OCI-LY1 (cell line): ENCODE measurements around the gene KRTAP5-4.

Source experiments
- H2AFZ ChIP-seq: fragments of 200-600 bp; sonication (generic), shearing (Covaris generic); 2 replicates; pipeline ENCODE4 v1.6.0; 2014; ENCODE audit warnings: antibody characterized with exemption, mild to moderate bottlenecking, low read length
- H3F3A ChIP-seq: fragments of 200-600 bp; sonication (generic), shearing (Covaris generic); 2 replicates; pipeline ENCODE4 v1.6.0; 2014; ENCODE audit warnings: mild to moderate bottlenecking, antibody characterized with exemption, low read length, moderate library complexity; ENCODE audit not compliant: insufficient read depth
- H3K27ac ChIP-seq: fragments of 200-600 bp; sonication (generic); 2 replicates; pipeline ENCODE4 v1.5.1; 2014; ENCODE audit warnings: low read length, mixed run types, mild to moderate bottlenecking, low read depth; ENCODE audit not compliant: poor library complexity, severe bottlenecking
- H3K27me3 ChIP-seq: fragments of 200-600 bp; sonication (generic); 2 replicates; pipeline ENCODE4 v1.6.0; 2014; ENCODE audit warnings: antibody characterized with exemption, mild to moderate bottlenecking, low read length, moderate library complexity; ENCODE audit not compliant: insufficient read depth
- H3K36me3 ChIP-seq: fragments of 200-600 bp; sonication (generic); 2 replicates; pipeline ENCODE4 v1.6.1; 2014; ENCODE audit warnings: mild to moderate bottlenecking, antibody characterized with exemption, low read length, moderate library complexity, mixed read lengths; ENCODE audit not compliant: insufficient read depth
- H3K4me1 ChIP-seq: fragments of 200-600 bp; sonication (generic); 2 replicates; pipeline ENCODE4 v1.5.1; 2014; ENCODE audit warnings: mild to moderate bottlenecking, low read length, moderate library complexity; ENCODE audit not compliant: insufficient read depth, severe bottlenecking
- H3K4me2 ChIP-seq: fragments of 200-600 bp; sonication (generic), shearing (Covaris generic); 2 replicates; pipeline ENCODE4 v1.6.1; 2014; ENCODE audit warnings: low read length
- H3K4me3 ChIP-seq: fragments of 200-600 bp; sonication (generic); 2 replicates; pipeline ENCODE4 v1.5.1; 2014; ENCODE audit warnings: low read length, low read depth, mild to moderate bottlenecking, mixed read lengths; ENCODE audit not compliant: poor library complexity, severe bottlenecking
- H3K79me2 ChIP-seq: fragments of 200-600 bp; shearing (Covaris generic); 2 replicates; pipeline ENCODE4 v1.6.1; 2016; ENCODE audit warnings: mixed run types, low read length, mixed read lengths; ENCODE audit not compliant: insufficient read depth
- H3K9ac ChIP-seq: fragments of 200-600 bp; sonication (generic), shearing (Covaris generic); 2 replicates; pipeline ENCODE4 v1.6.1; 2014; ENCODE audit warnings: mild to moderate bottlenecking, low read length, mixed read lengths
- H3K9me2 ChIP-seq: fragments of 200-600 bp; sonication (generic), shearing (Covaris generic); 2 replicates; pipeline ENCODE4 v1.6.1; 2014; ENCODE audit warnings: low read depth, mild to moderate bottlenecking, low read length, mixed read lengths
- H3K9me3 ChIP-seq: fragments of 200-600 bp; shearing (Covaris generic); 2 replicates; pipeline ENCODE4 v1.6.1; 2014; ENCODE audit warnings: low read length, mixed read lengths
- H4K20me1 ChIP-seq: fragments of 200-600 bp; sonication (generic), shearing (Covaris generic); 2 replicates; pipeline ENCODE4 v1.6.0; 2016; ENCODE audit warnings: mild to moderate bottlenecking, low read length; ENCODE audit not compliant: insufficient read depth
- EZH2 ChIP-seq: fragments of 200-600 bp; sonication (generic), shearing (Covaris generic); IDR thresholded peaks from 2 replicates; pipeline ENCODE4 v1.8.0; 2017; ENCODE audit warnings: borderline replicate concordance, mixed run types, mild to moderate bottlenecking, antibody characterized with exemption, low read length, moderate library complexity, mixed read lengths
- TF ChIP-seq, protein P1 (sequence below): fragments of 200-600 bp; sonication (generic), shearing (Covaris generic); IDR thresholded peaks from 2 replicates; pipeline ENCODE4 v1.5.1; 2017; ENCODE audit warnings: mild to moderate bottlenecking, antibody characterized with exemption, low read length, moderate library complexity, mixed read lengths

Gene KRTAP5-4

DNA sequence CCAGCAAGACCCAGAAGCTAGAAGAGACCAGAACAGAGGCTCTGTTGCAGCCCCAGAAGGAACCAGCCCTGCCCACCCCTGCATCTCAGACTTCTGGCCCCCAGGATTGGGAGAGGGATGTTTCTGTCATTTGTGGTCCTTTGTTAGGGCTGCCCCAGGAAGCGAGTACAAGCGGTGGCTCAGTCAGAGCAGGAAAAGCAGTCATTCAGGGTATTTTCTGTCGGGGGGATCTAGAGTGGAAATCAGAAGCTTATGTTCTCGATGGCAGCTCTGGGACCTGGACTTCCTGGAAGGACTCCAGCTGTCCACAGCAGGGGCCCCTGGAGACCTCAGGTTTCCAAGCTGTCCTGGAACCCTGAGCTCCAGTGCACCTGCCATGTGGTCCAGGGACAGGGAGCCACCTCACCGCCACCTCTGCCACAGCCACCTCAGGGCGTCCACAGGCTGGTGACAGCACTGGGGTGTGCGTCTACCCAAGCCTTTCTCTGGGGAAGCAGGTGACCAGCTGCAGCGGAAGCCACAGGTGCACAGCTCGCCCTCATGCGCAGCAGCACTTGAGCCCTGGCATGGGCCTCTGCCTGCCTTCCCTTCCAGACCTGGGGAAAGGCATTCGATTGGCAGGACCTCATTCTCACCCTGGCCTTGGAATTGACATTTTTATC, 10.2 kb upstream of the KRTAP5-4 start:
- H3K36me3 ChIP-seq = no peaks in the 10 kb centered on the region
- no peak overlapping the region for H3K9ac ChIP-seq
- no peaks in the 10 kb centered on the region for H3K9me2 ChIP-seq
- H3K4me1 ChIP-seq = no peaks in the 10 kb centered on the region
- no peak for TF ChIP-seq EZH2
- TF ChIP-seq, protein P1, sequence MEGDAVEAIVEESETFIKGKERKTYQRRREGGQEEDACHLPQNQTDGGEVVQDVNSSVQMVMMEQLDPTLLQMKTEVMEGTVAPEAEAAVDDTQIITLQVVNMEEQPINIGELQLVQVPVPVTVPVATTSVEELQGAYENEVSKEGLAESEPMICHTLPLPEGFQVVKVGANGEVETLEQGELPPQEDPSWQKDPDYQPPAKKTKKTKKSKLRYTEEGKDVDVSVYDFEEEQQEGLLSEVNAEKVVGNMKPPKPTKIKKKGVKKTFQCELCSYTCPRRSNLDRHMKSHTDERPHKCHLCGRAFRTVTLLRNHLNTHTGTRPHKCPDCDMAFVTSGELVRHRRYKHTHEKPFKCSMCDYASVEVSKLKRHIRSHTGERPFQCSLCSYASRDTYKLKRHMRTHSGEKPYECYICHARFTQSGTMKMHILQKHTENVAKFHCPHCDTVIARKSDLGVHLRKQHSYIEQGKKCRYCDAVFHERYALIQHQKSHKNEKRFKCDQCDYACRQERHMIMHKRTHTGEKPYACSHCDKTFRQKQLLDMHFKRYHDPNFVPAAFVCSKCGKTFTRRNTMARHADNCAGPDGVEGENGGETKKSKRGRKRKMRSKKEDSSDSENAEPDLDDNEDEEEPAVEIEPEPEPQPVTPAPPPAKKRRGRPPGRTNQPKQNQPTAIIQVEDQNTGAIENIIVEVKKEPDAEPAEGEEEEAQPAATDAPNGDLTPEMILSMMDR = no peak
- H4K20me1 ChIP-seq = no peaks in the 10 kb centered on the region
- H3K79me2 ChIP-seq = no peaks in the 10 kb centered on the region
- no peaks in the 10 kb centered on the region for H3F3A ChIP-seq
- peaks cover 3% of the 10 kb centered on the region; the same call in 1 of the 2 replicates for H3K27me3 ChIP-seq
- H3K4me3 ChIP-seq = no peak overlapping the region
- no peak overlapping the region for H2AFZ ChIP-seq
- H3K27ac ChIP-seq = no peak overlapping the region
- H3K9me3 ChIP-seq = no peaks in the 10 kb centered on the region
- H3K4me2 ChIP-seq = no peak overlapping the region

DNA sequence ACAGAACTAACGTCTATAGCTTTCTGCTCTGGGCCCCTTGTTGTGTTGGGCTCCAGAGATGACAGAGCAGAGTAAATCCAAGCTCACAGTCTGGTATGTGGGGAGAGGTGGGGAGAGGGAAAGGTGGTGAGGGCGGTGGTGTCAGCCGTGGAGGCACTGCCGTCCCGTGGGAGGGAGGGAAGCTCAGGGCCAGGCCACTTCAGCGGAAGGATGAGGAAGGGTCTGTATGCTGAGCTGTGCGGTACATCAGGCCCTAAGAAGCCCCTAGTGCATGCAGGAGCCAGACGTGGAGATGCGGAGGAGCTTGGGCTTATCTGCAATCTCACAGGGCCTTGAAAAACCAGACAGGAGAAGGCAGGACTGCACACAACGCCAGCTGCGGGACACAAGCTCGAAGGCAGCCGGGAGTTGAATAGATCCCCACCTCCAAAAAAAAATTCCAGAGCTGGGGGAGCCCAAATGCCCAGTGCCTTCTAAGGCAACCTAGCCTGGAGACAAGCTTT, 9.2 kb upstream of the KRTAP5-4 start:
- no peak for TF ChIP-seq EZH2
- TF ChIP-seq, protein P1 = no peak
- Histone ChIP-seq H3K4me2 (no peak overlapping the region), H3K9ac (no peak overlapping the region), H4K20me1 (no peaks in the 10 kb centered on the region), H3K9me2 (no peaks in the 10 kb centered on the region), H3K4me3 (no peak overlapping the region), H3K27ac (no peak overlapping the region), H3K79me2 (no peaks in the 10 kb centered on the region), H3K9me3 (no peaks in the 10 kb centered on the region), H2AFZ (no peak overlapping the region), H3K36me3 (no peaks in the 10 kb centered on the region), H3K27me3 (peaks cover 3% of the 10 kb centered on the region; the same call in 1 of the 2 replicates), H3F3A (no peaks in the 10 kb centered on the region), H3K4me1 (no peaks in the 10 kb centered on the region)

DNA sequence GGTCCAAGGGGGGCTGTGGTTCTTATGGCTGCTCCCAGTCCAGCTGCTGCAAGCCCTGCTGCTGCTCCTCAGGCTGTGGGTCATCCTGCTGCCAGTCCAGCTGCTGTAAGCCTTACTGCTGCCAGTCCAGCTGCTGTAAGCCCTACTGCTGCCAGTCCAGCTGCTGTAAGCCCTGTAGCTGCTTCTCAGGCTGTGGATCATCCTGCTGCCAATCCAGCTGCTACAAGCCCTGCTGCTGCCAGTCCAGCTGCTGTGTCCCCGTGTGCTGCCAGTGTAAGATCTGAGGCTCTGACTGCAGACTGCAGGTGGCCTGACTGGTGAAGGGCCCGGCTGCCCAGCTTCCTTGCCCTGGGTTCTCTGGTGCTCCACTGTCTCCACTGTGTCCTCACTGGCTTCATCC, 8.3 kb upstream of the KRTAP5-4 start:
- H3K9me3 ChIP-seq = no peaks in the 10 kb centered on the region
- no peaks in the 10 kb centered on the region for H3F3A ChIP-seq
- H3K4me1 ChIP-seq = no peaks in the 10 kb centered on the region
- H3K27ac ChIP-seq = no peak overlapping the region
- no peak overlapping the region for H3K4me3 ChIP-seq
- no peak for TF ChIP-seq EZH2
- TF ChIP-seq, protein P1 = no peak
- no peaks in the 10 kb centered on the region for H3K36me3 ChIP-seq
- H3K4me2 ChIP-seq = no peak overlapping the region
- H3K79me2 ChIP-seq = no peaks in the 10 kb centered on the region
- no peaks in the 10 kb centered on the region for H4K20me1 ChIP-seq
- no peaks in the 10 kb centered on the region for H3K9me2 ChIP-seq
- no peak overlapping the region for H3K9ac ChIP-seq
- peaks cover 3% of the 10 kb centered on the region; the same call in 1 of the 2 replicates for H3K27me3 ChIP-seq
- H2AFZ ChIP-seq = no peak overlapping the region
